Hippocampal formation (tissue), 2 donors: ENCODE results near the gene PDGFC.

Source experiments
- DNase-seq, 2 donors: peaks; one replicate each; lab custom pipeline; 2025; lab: John Stamatoyannopoulos, UW

The PDGFC gene

DNA sequence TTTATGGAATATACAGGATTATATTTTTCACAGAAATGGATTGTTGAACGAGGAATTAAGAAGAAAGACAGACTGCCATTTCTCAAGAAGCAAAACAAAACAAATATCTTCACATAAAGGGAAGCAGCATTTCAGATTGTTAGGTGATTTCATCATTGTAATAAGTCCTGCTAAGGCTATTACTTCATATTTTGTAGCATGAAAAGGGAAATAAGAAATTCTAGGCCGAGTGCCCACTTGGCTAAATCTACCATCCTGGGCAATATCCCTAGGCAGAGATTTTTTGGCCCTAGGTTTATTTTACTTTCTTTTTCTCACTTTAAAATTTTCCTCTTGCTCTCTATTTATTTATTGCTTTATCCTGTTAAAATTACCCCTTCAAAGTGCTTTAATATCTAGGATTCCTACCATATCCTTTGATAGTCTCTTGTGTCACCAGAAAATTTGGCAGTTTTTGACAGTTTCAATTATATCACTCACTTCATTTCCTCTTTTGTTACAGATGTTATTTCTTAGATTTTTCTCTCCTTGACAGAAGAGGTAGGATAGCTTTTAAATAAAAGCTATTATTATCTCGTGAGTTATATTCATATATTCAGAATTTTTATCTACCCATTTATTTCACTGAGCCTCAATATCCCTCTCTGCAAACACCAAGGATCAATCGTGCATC is 142.3 kb downstream of the PDGFC start:
- DNase-seq: no peak

- DNase-seq: no peak
These were observed 144.1 kb downstream of the PDGFC start for GRCh38 chr4:156827519-156827918.

- DNase-seq: no peak
These were observed 146.5 kb downstream of the PDGFC start for GRCh38 chr4:156825074-156825473.

GRCh38 chr4:156824451-156825060 is 147.0 kb downstream of the PDGFC start:
- DNase-seq: no peak

DNA sequence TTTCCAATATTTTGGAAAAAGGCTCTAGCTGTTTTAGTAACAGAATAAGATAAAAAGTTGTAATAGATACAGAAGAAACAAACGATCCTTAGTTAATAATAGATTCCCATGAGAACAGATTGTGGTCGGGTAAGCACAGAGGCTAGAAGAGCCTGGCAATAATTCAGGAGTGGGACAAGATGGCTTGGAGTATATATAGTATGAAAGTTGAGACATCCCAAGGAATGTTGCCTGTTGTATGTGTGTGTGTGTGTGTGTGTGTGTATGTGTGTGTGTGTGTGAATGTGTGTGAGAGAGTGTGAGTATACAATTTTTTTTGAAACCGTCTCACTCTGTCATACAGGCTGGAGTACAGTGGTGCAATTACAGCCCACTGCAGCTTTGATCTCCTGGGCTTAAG is 150.7 kb downstream of the PDGFC start:
- DNase-seq: no peak

- no peak for DNase-seq
These were observed 155.2 kb downstream of the PDGFC start for GRCh38 chr4:156816360-156816755.

GRCh38 chr4:156815717-156816359 is 155.8 kb downstream of the PDGFC start:
- no peak for DNase-seq

- DNase-seq: no peak
These were observed 159.6 kb downstream of the PDGFC start for GRCh38 chr4:156811963-156812362.

DNA sequence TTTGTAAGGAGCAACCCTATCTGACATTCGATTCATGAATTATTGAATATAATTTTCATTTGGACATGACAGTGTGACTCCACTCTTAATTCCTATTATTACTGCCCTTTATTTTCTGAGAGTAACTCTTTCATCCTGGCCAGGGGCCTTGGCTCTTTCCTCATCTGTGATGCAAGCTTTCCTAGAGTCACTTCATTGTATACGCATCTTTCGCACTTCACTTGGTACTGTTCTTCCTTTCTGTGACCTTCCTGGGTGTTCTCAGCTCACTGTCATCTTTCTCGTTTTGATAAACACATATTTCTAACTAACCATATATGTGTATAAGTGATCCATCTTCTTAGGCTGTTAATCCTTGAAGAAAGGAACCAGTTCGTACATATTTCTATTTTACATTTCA is 160.3 kb downstream of the PDGFC start:
- DNase-seq: no peak

GRCh38 chr4:156805696-156806095 is 165.9 kb downstream of the PDGFC start:
- DNase-seq: no peak

DNA sequence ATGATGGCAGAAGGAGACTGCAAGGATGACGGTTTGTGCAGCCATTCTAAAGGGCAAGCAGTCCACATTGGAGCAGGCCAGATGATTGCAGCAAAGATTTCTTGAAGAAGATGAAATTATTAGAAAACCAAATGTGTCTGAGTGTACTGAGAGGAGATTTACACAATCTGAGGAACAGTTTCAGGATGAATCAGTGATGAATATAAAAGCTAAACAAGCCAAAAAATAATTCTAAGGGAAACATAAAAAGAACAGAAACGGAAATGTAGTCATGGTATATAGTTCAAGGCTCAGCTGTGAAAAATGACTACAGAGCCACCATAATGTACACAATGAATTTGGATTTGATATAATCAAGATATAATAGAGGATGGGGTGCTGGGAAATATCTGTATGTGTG is 168.5 kb downstream of the PDGFC start:
- DNase-seq: no peak

- no peak for DNase-seq
These were observed 171.1 kb downstream of the PDGFC start for GRCh38 chr4:156800463-156800862.

DNA sequence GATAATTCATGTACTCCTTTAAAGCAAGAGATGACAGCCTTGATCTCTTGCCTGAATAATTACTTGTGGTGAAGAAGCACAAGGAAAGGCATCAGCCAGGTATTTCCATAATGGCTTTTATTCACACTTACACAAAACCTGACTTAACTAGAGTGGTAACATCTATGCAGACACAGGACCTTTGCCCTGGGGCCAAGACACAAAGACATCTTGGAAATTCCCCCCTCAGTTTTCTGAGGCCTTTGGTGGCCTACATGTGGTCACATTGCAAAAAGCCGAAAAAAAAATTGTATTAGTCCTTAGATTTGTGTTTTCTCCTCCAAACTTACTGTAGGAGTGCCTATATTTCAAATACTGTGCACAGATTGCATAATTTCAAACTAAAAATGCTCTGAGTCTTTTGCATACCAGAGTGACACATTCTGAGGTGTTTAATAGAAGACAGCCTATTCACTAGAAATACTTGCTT is 172.4 kb downstream of the PDGFC start:
- DNase-seq: no peak

- no peak for DNase-seq
These were observed 173.2 kb downstream of the PDGFC start for GRCh38 chr4:156798438-156798837.

DNA sequence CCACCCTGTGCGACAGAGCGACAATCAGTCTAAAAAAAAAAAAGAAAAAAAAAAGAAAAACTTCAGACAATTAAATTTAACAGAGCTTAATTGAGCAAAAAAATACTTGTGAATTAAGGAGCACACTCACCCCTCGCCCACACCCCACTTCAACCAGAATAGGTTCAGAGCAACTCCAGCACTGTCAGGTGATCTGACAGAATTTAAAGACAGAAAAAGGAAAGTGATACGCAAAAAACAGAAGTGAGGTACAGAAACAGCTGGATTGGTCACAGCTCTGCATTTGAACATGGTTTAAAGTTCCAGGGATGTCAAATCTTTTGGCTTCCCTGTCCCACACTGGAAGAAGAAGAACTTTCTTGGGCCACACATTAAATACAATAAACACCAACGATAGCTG is 174.4 kb downstream of the PDGFC start:
- no peak for DNase-seq

GRCh38 chr4:156795727-156796126 is 175.9 kb downstream of the PDGFC start:
- DNase-seq: no peak

DNA sequence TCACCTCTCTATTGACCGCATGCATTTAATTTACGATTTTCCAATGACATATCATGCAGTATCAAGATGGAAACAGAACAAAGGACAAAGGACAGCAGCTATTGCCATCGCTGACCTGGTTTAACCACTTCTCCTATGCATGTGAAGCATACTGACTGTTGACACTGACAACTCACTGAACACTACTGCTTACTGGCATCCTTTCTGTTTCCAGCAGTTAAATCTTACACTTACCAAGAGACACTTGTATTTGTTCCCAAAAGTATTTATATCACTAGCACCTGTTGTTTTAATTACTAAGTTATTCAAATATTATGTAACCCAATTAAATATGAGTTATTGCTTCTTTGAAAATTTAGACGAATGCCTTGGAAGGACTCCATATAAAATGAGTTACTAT is 176.7 kb downstream of the PDGFC start:
- DNase-seq: no peak

DNA sequence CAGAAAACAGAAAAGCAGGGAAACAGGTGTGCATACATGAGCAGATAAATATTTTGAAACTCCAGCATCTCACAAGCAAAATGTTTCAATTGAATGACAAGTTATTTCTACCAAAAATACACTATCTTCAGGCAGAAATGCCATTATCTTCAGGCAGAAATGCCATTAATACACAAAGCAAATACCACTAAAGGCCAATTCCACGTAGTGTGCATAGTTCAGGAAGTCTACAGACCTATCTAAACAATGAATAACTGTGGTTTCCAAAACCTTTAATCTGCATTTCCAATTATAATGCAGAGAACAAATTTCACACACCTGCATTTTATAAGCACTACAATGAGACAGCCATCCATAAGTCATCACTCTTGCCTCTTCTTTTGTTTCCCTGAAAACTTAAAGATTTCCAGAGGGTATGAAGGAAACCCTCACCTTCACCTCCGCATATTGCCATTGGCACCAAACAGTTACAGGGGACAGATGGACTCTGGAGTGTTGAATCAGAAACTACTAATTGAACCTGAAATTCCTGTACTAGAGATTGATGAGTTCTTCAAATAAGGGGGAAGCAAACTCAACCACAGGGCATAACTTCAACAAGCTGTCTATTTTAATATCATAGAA is 179.0 kb downstream of the PDGFC start:
- DNase-seq: no peak

GRCh38 chr4:156790866-156791265 is 180.7 kb downstream of the PDGFC start:
- DNase-seq: no peak

- DNase-seq: no peak
These were observed 182.8 kb downstream of the PDGFC start for GRCh38 chr4:156788782-156789181.

DNA sequence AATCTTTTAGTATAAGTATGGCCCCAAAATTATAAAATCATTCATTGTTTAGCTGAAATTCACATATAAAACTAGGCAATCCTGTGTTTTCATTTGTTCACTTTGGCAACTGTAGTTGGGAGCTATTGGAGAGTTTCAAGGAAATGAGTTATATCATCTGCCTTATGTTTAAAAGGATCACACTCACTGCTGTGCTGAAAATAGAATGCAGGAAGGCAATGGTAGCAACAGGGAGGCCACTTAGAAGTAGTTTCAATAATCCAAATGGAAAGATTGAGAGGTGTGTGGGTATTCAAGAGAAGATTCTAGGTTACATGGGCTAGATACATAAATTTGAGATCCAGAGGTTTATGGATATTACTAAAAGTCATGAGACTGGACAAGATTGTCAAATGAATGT is 184.9 kb downstream of the PDGFC start:
- DNase-seq: no peak

DNA sequence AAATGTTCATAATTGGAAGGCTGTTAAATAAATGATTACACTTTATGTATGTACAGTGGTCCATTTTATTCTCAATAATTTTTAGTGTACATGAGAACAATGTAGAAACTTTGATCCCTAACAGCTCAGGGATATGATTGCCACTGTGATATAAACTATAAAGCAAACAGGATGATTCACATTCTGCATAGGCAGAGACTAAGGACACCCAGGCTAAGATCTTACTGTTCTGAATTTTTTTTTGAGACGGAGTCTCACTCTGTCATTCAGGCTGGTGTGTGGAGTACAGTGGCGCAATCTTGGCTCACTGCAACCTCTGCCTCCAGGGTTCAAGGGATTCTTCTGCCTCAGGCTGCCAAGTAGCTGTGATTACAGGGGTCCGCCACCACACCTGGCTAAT is 186.6 kb downstream of the PDGFC start:
- DNase-seq: no peak

- no peak for DNase-seq
These were observed 187.6 kb downstream of the PDGFC start for GRCh38 chr4:156783966-156784365.
